Activated CD8-positive, alpha-beta memory T cell treated with anti-CD3 and anti-CD28 coated beads, Interleukin-2, amount 10 ng/mL, durations not matched to agents 7 days and 5 days (primary cell): ENCODE results near the gene RAG1. TPM values are rescaled to one million over a fixed set of nuclear protein-coding genes. Genes with fewer than 3 reads are reported as not detected.

Experiments
- ATAC-seq: fragments of 150-1000 bp; cut with Tn5 transposase; one replicate; pipeline ENCODE4 v1.10.0; 2021; ENCODE audit warnings: moderate library complexity
- CTCF ChIA-PET: fragments of 350-600 bp; sonication (Branson Sonifier 250); formaldehyde crosslinking; loops from one replicate; lab custom pipeline; 2021; ENCODE audit warnings: antibody characterized with exemption; lab: Charles Lee
- DNase-seq: peaks from one replicate; pipeline ENCODE4 v3.0.0-alpha.2; 2020
- H3K27ac Mint-ChIP-seq: one replicate; pipeline ENCODE4 v1.8.0; 2021; ENCODE audit warnings: mild to moderate bottlenecking, mixed read lengths
- H3K27me3 Mint-ChIP-seq: one replicate; pipeline ENCODE4 v1.8.0; 2021; ENCODE audit warnings: mixed read lengths
- H3K36me3 Mint-ChIP-seq: one replicate; pipeline ENCODE4 v1.8.0; 2021; ENCODE audit warnings: mild to moderate bottlenecking, mixed read lengths
- H3K4me1 Mint-ChIP-seq: one replicate; pipeline ENCODE4 v1.8.0; 2021; ENCODE audit warnings: mixed read lengths
- H3K4me3 Mint-ChIP-seq: one replicate; pipeline ENCODE4 v1.8.0; 2021; ENCODE audit warnings: mild to moderate bottlenecking, moderate library complexity, mixed read lengths
- H3K9me3 Mint-ChIP-seq: one replicate; pipeline ENCODE4 v1.8.0; 2022; ENCODE audit warnings: low read depth, mixed read lengths
- total RNA-seq, 2 experiments: library from RNA; stranded (reverse); gene quantifications; one replicate each; pipeline ENCODE4 v1.2.3, GENCODE V29; 2021

The RAG1 gene
- total RNA-seq, 2 experiments from 2014 or later, result 0.32 to 0.40 TPM

GRCh38 chr11:36596880-36597279 lies 29.1 kb downstream of the RAG1 start:
- Mint-ChIP-seq H3K36me3 (no peaks in the 10 kb centered on the region), H3K9me3 (no peaks in the 10 kb centered on the region), H3K27me3 (peaks cover 32% of the 10 kb centered on the region), H3K4me3 (no peak overlapping the region), H3K27ac (no peak overlapping the region), H3K4me1 (peaks cover 6% of the 10 kb centered on the region)
- DNase-seq (no peak), ATAC-seq (no peak)
- CTCF ChIA-PET, result no interaction called here

GRCh38 chr11:36598051-36598450 lies 30.2 kb downstream of the RAG1 start, which contains the start of gene RAG2:
TSS of gene RAG2 (minus strand) at chr11:36598236. CDS start at chr11:36594168, 4,068 bp downstream.
- no peaks in the 10 kb centered on the region for H3K36me3 Mint-ChIP-seq
- no peaks in the 10 kb centered on the region for H3K9me3 Mint-ChIP-seq
- CTCF ChIA-PET, result no interaction called here
- no peak within 1 kb of the TSS for H3K4me3 Mint-ChIP-seq
- no peak for ATAC-seq
- H3K4me1 Mint-ChIP-seq, result peaks cover 6% of the 10 kb centered on the region
- H3K27ac Mint-ChIP-seq, result no peak within 1 kb of the TSS
- DNase-seq, result no peak
- peaks cover 28% of the 10 kb centered on the region for H3K27me3 Mint-ChIP-seq

GRCh38 chr11:36600180-36600579 lies 32.4 kb downstream of the RAG1 start:
- CTCF ChIA-PET, result no interaction called here
- Mint-ChIP-seq H3K4me1 (no peaks in the 10 kb centered on the region), H3K27ac (no peak overlapping the region), H3K27me3 (peaks cover 15% of the 10 kb centered on the region), H3K4me3 (no peak overlapping the region), H3K36me3 (no peaks in the 10 kb centered on the region), H3K9me3 (no peaks in the 10 kb centered on the region)
- no peak for ATAC-seq
- no peak for DNase-seq

- CTCF ChIA-PET, result interaction anchor here (1.5 kb wide), 1 partner anchor 13 kb away, joined by 3 read pairs; no protein-coding TSS in a partner anchor
- ATAC-seq (no peak), DNase-seq (no peak)
- H3K36me3 Mint-ChIP-seq, result no peaks in the 10 kb centered on the region
- peaks cover 2% of the 10 kb centered on the region for H3K4me1 Mint-ChIP-seq
- peaks cover 11% of the 10 kb centered on the region for H3K27me3 Mint-ChIP-seq
- H3K9me3 Mint-ChIP-seq, result no peaks in the 10 kb centered on the region
- H3K4me3 Mint-ChIP-seq, result no peak overlapping the region
- no peak overlapping the region for H3K27ac Mint-ChIP-seq
Observed at GRCh38 chr11:36601155-36601554, 33.3 kb downstream of the RAG1 start.

- CTCF ChIA-PET, result interaction anchor here (1.5 kb wide), 1 partner anchor 14 kb away, joined by 3 read pairs; no protein-coding TSS in a partner anchor
- ATAC-seq, result no peak
- H3K36me3 Mint-ChIP-seq, result no peaks in the 10 kb centered on the region
- DNase-seq, result no peak
- H3K9me3 Mint-ChIP-seq, result no peaks in the 10 kb centered on the region
- no peak overlapping the region for H3K27ac Mint-ChIP-seq
- no peak overlapping the region for H3K4me3 Mint-ChIP-seq
- H3K27me3 Mint-ChIP-seq, result peaks cover 11% of the 10 kb centered on the region
- peaks cover 2% of the 10 kb centered on the region for H3K4me1 Mint-ChIP-seq
Observed at GRCh38 chr11:36602135-36602534, 34.3 kb downstream of the RAG1 start.

- H3K9me3 Mint-ChIP-seq, result no peaks in the 10 kb centered on the region
- H3K4me3 Mint-ChIP-seq, result no peak overlapping the region
- CTCF ChIA-PET, result no interaction called here
- H3K27ac Mint-ChIP-seq, result no peak overlapping the region
- H3K4me1 Mint-ChIP-seq, result peaks cover 2% of the 10 kb centered on the region
- H3K36me3 Mint-ChIP-seq, result no peaks in the 10 kb centered on the region
- peaks cover 15% of the 10 kb centered on the region for H3K27me3 Mint-ChIP-seq
- ATAC-seq, result no peak
- DNase-seq, result no peak
Observed at GRCh38 chr11:36605221-36606216, 37.7 kb downstream of the RAG1 start.

- no peak overlapping the region for H3K27ac Mint-ChIP-seq
- ATAC-seq (no peak), DNase-seq (no peak)
- peaks cover 9% of the 10 kb centered on the region for H3K27me3 Mint-ChIP-seq
- H3K4me3 Mint-ChIP-seq, result no peak overlapping the region
- H3K36me3 Mint-ChIP-seq, result no peaks in the 10 kb centered on the region
- H3K4me1 Mint-ChIP-seq, result peaks cover 2% of the 10 kb centered on the region
- CTCF ChIA-PET, result interaction anchor here (1.1 to 2.0 kb wide), 4 partner anchors 9 to 138 kb away, joined by 3 to 5 read pairs (median 4); no protein-coding TSS in a partner anchor
- no peaks in the 10 kb centered on the region for H3K9me3 Mint-ChIP-seq
Observed at GRCh38 chr11:36608491-36609199, 40.8 kb downstream of the RAG1 start.

GRCh38 chr11:36609383-36609782 lies 41.6 kb downstream of the RAG1 start:
- no peak overlapping the region for H3K27ac Mint-ChIP-seq
- ATAC-seq (no peak), DNase-seq (no peak)
- no peaks in the 10 kb centered on the region for H3K9me3 Mint-ChIP-seq
- H3K27me3 Mint-ChIP-seq, result peaks cover 8% of the 10 kb centered on the region
- peaks cover 2% of the 10 kb centered on the region for H3K4me1 Mint-ChIP-seq
- CTCF ChIA-PET, result interaction anchor here (1.6 to 2.0 kb wide), 2 partner anchors 8 to 62 kb away, joined by 3 to 5 read pairs; no protein-coding TSS in a partner anchor
- H3K36me3 Mint-ChIP-seq, result no peaks in the 10 kb centered on the region
- H3K4me3 Mint-ChIP-seq, result no peak overlapping the region

- DNase-seq, result no peak
- H3K27me3 Mint-ChIP-seq, result peaks cover 6% of the 10 kb centered on the region
- no peak overlapping the region for H3K4me3 Mint-ChIP-seq
- no peaks in the 10 kb centered on the region for H3K36me3 Mint-ChIP-seq
- H3K27ac Mint-ChIP-seq, result no peak overlapping the region
- H3K4me1 Mint-ChIP-seq, result peaks cover 3% of the 10 kb centered on the region
- CTCF ChIA-PET, result no interaction called here
- ATAC-seq, result no peak
- no peaks in the 10 kb centered on the region for H3K9me3 Mint-ChIP-seq
Observed at GRCh38 chr11:36615826-36616225, 48.0 kb downstream of the RAG1 start.

GRCh38 chr11:36617543-36618362 lies 49.9 kb downstream of the RAG1 start:
- CTCF ChIA-PET, result interaction anchor here (0.8 kb wide), 1 partner anchor 9 kb away, joined by 3 read pairs; no protein-coding TSS in a partner anchor
- Mint-ChIP-seq H3K4me3 (no peak overlapping the region), H3K4me1 (peaks cover 3% of the 10 kb centered on the region), H3K27me3 (peaks cover 6% of the 10 kb centered on the region), H3K27ac (no peak overlapping the region), H3K36me3 (no peaks in the 10 kb centered on the region), H3K9me3 (no peaks in the 10 kb centered on the region)
- DNase-seq (no peak), ATAC-seq (no peak)

- ATAC-seq, result no peak
- Mint-ChIP-seq H3K4me1 (peaks cover 3% of the 10 kb centered on the region), H3K36me3 (no peaks in the 10 kb centered on the region), H3K4me3 (no peak overlapping the region), H3K27ac (no peak overlapping the region), H3K27me3 (peaks cover 6% of the 10 kb centered on the region), H3K9me3 (no peaks in the 10 kb centered on the region)
- no peak for DNase-seq
- CTCF ChIA-PET, result interaction anchor here (1.4 to 1.6 kb wide), 2 partner anchors 51 to 54 kb away, joined by 3 to 9 read pairs; partner anchors contain the start of gene RAG1
Observed at GRCh38 chr11:36618363-36619047, 50.7 kb downstream of the RAG1 start.

GRCh38 chr11:36619502-36619901 lies 51.7 kb downstream of the RAG1 start:
- DNase-seq (no peak), ATAC-seq (no peak)
- Mint-ChIP-seq H3K4me3 (peak overlapping the region; percentile 29), H3K4me1 (peaks cover 3% of the 10 kb centered on the region), H3K36me3 (no peaks in the 10 kb centered on the region), H3K27me3 (peaks cover 6% of the 10 kb centered on the region), H3K27ac (no peak overlapping the region), H3K9me3 (no peaks in the 10 kb centered on the region)
- CTCF ChIA-PET, result interaction anchor here (1.0 to 1.6 kb wide), 3 partner anchors 52 to 127 kb away, joined by 3 to 9 read pairs (median 3); partner anchors contain the start of gene RAG1
